Uterus (tissue), 2 donors: ENCODE measurements around the gene SNRNP40.

Experiments used
- CTCF ChIP-seq, 4 experiments: fragments of 200-600 bp in 2 of 4; fragments of 450-650 bp in 2 of 4; sonication (generic) in 2 of 4; IDR thresholded peaks; one replicate each; pipeline ENCODE4 v1.5.1; 2016 to 2019; ENCODE audit warnings: antibody characterized with exemption in 4 of 4, mild to moderate bottlenecking in 2 of 4, moderate library complexity in 1 of 4
- POLR2A ChIP-seq, 2 donors: fragments of 450-650 bp; IDR thresholded peaks; one replicate each; pipeline ENCODE4 v1.6.1; 2016; ENCODE audit warnings: antibody characterized with exemption in 2 of 2, mild to moderate bottlenecking in 1 of 2, moderate library complexity in 1 of 2

DNA sequence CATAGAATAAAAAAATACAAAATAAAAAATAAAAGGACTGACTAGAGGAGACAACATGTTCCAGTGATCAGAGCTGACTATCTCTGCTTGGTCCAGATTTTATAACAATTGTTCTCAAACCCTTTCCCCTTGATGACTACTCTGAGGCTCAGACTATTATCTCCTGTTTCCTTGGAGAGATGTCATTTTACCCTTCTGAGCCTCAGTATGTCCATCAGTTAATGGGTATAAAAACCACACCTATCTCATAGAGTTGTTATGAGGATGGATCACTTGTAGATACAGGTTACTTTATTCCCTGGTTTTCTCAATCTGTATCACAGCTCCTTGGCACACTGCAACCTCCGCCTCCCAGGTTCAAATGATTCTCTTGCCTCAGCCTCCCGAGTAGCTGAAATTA is 63.9 kb downstream of the SNRNP40 start:
- TF ChIP-seq CTCF (IDR thresholded peaks at IDR 0.05) (no peak), POLR2A (IDR thresholded peaks at IDR 0.05) (no peak)
